NCI-H748 treated with DMSO at 0.1 percent for 48 hours (cell line): Measurements from ENCODE around the gene MED16.
"Not testable (repeated sequence)": the region's sequence is repeated elsewhere in the genome, so short reads cannot be mapped to it uniquely, and the experiment has no call there.

ENCODE experiments used
- DNase-seq: peaks from one replicate; lab custom pipeline; 2025; lab: John Stamatoyannopoulos, UW

The MED16 gene

GRCh38 chr19:825897-826644 is 66.9 kb downstream of the MED16 start:
- no peak for DNase-seq

GRCh38 chr19:824885-825284 is 68.1 kb downstream of the MED16 start:
- DNase-seq: no peak

- DNase-seq: no peak
These were observed 69.3 kb downstream of the MED16 start for GRCh38 chr19:823565-824121.

- no peak for DNase-seq
These were observed 71.0 kb downstream of the MED16 start, which contains the start of gene PLPPR3 for GRCh38 chr19:821825-822503. Gene PLPPR3 (minus strand): TSS chr19:821955. CDS start chr19:821559, 396 bp downstream.

GRCh38 chr19:821231-821824 is 71.7 kb downstream of the MED16 start:
- DNase-seq: no peak

GRCh38 chr19:820212-820611 is 72.8 kb downstream of the MED16 start:
- DNase-seq: not testable (repeated sequence)
